Activated effector memory CD4-positive, alpha-beta T cell treated with anti-CD3 and anti-CD28 coated beads, Interleukin-2, amount 50 U/mL, for 16 hours (primary cell): ENCODE measurements around the gene SORCS2.

Experiments used
- DNase-seq: peaks from one replicate; pipeline ENCODE4 v3.0.0-alpha.2; 2020

The SORCS2 gene

DNA sequence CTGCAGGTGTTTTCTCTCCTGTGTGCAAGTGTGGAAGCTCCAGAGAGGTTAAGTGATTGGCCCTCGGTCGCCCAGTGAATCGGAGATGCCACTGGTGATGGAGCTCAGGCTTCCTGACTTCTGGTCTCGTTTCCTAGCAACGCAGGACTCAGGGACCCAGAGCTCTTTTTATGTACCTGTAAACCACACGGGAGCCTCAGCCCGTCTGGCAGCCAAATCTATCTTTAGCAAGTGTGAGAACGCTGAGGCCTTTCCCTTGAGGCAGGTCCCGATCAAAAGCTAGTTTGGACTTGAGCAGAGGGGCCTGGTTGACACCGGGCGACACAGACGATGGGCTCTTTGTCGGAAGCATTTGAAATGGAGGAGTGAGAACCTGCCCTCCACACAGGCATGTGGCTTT, 116.8 kb downstream of the SORCS2 start:
- DNase-seq, result no peak

DNA sequence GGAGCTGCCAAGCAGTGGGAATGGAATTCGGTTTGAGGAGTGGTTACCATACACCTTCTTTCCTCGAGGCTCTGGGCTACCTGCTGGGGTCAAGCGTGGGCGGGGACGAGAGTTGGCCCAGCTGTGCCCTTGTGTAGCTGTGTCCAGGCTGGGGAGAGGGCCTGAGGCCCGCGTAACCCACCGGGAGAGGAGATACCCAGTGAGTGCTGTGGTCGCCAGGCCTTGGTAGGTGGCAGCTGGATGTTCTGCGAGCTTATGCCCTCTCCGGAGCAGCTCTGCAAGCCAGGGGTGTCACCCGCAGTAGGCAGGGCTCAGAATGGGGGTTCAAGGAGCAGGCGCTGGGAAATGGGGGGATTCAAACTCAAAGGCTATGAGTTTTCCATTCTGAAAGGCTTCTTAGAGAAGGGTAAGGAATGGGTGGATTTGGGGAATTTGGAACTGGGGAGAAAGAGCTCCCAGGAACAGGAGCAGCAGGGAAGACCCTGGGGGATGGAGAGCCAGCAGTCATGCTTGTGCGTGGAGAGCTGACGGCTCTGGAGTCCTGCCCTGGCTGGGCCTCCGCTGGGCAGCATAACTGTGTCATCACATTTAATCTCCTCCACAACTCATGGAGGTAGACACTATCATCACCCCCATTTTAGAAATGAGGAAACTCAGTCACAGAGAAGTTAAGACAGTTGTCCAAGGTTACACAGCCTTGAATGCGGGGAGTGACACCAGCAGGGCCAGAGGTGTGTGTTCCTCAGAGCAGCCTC, 117.5 kb downstream of the SORCS2 start:
- no peak for DNase-seq

DNA sequence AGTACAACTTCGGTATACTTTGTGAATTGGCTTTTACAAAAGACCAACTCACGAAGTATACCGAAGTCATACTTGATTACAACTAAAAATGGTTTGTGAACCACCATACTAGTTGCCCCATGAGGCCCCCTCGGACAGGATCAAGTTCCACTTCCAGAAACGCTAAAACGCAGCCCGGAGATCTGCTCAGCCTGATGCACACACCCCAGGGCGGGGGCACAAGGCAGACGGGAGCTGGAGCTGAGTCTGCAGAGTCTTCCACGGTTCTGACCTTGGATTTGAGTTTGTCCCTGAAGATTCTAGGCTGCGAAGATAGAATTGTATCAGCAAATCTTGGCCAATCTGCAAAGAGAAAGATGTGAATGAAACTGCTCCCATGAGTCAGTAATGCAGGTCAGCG, 118.1 kb downstream of the SORCS2 start:
- DNase-seq, result no peak

DNA sequence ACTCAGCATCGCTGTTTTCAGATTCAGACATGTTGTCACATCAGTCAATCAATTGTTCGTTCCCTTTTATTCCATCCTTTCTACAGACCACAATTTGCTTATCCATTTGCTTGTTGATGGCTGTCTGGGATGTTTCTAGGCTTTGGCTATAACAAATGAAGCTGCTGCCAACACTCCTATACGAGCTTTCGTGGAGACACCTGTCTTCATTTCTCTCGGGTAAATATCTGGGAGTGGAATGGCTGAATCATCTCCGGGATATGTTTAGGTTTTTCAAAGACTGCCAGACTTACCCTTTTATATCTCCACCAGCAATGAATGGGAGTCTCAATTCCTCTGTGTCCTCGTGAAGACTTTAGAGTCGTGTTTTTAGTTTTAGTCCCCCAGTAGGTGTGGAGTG, 118.9 kb downstream of the SORCS2 start:
- DNase-seq, result no peak

DNA sequence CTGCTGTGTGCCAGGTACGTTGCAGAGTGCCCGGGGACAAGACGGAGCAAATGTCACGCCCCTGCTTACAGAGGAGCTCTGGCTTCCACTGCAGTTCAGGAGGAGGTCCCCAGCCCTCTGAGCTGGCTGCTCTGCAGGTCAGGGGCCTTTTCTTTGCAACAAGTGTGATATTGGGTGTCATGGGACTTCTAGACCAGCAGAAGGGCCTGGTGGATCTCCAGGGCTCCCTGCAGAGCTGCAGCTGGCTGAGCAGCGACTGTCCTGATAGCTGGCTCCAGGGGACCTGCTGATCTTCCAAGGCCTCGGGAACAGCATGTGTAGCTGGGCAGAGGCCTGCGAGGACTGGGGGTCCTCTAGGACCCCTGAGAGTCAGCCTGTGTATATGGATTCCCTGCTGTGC, 120.4 kb downstream of the SORCS2 start:
- no peak for DNase-seq

DNA sequence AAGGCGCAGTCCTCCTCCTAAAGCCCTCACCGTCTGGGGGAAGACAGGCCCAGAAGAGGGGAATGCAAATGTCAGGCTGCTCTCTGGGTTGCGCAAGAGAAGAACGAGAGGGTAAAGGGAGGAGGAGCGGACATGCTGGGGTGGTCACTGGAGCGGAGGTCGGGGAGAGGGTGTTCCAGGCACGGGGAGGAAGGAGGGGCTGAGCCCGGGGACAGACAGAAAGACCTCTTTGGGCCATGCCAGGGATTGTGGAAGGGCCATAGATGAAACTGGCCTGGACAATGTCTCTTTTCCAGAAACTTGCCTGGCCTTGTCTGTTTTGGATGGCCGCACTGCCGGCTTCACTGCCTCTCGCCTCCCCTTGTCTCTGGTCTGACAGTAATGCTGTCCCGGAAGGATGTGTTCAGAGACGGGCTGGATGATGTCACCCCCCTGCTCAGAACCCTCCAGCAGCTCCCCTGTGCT, 121.0 kb downstream of the SORCS2 start:
- no peak for DNase-seq

DNA sequence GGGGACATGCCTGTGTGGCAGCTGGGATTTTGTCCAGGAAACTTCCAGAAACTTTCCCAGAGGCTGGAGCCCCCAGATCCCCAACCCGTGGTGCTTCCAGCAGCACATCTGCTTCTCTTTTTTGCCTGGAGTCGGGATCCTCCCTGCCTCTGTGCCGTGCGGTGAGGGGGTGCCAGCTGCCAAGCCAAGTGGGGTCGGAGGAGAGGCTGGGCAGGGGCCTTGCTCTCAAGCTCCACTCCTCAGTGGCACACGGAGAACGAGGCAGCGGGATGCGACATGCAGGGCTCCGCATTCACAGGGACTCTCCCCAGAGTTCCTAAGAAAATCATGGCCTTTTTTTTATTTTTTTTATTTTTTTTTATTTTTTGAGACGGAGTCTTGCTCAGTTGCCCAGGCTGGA, 121.7 kb downstream of the SORCS2 start:
- DNase-seq, result no peak

DNA sequence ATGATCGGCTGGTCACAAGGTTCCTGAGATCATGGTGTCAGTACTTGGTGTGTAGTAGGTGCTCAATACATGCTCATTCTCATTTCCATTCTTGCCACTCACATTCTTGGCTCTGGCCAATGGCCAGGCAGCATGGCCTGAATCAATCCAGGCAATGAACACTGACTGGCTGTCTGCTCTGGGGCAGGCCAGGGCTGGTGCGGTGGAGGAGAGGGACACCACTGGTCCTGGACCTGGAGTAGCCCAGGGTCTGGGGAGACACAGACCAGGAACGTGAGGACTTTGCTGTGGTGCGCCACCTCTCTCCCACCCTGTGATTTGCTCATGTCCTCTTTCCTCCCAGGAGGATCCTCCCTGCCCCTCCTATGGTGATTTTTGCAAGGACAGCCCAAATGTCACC, 122.9 kb downstream of the SORCS2 start:
- DNase-seq, result no peak

DNA sequence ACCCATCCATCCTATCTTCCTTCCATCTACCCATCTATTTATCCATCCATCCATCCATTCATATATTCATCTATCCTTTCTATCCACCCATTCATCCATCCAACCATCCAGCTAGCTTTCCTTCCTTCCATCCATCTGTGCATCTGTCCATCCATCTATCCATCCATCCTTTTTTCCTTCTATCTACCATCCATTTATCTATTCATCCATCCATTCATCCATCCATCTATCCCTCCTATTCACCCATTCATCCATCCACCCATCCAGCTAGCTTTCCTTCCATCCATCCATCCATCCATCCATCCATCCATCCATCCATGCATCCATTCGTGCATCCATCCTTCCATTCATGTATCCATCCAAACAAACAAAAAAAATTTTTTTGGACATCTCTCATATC, 123.6 kb downstream of the SORCS2 start:
- no peak for DNase-seq

DNA sequence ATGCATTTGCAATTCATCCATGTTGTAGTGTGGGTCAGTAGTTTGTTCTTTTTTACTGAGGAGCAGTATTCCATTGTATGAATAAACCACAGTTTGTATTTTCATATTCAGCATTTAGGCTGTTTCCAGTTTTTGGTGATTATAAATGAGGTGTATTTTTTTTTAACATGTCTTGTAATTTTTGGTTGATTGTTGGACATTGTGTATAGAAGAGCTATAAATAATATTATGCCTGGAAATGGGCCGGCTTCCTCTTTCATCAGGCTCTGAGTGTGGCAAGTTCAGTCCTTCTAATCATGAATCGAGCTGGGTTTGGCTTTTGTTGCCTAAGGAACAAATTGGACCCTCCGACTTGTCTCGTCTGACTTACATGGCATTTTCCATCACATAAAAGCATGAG, 126.7 kb downstream of the SORCS2 start:
- DNase-seq, result no peak

DNA sequence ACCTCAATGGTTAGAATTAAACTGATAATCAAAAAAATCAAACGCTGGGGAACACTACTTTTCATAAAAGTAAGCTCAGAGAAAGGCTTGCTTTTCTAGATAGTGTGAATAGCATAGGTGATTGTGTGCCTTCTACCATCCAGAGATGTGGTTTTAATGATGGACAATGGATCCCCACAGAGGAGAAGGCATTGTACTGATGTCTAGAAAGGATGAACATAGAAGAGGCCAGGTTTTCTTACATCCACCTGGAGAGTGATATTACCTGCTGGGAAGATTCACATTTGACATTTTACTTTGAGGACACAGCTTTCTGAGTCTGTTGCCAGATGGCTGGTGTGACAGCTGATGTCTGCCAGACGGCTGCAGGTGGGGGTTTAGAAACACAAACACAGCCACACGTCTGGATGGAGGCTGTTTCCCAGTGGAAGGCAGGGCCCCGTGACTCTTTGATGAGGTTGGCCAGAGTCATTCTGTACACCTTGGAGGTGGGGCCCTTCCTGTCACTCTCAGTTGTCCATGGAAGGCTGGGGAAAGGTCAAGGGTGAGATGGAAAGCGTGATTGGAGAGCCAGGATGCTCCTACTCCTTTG, 128.0 kb downstream of the SORCS2 start:
- DNase-seq, result no peak

DNA sequence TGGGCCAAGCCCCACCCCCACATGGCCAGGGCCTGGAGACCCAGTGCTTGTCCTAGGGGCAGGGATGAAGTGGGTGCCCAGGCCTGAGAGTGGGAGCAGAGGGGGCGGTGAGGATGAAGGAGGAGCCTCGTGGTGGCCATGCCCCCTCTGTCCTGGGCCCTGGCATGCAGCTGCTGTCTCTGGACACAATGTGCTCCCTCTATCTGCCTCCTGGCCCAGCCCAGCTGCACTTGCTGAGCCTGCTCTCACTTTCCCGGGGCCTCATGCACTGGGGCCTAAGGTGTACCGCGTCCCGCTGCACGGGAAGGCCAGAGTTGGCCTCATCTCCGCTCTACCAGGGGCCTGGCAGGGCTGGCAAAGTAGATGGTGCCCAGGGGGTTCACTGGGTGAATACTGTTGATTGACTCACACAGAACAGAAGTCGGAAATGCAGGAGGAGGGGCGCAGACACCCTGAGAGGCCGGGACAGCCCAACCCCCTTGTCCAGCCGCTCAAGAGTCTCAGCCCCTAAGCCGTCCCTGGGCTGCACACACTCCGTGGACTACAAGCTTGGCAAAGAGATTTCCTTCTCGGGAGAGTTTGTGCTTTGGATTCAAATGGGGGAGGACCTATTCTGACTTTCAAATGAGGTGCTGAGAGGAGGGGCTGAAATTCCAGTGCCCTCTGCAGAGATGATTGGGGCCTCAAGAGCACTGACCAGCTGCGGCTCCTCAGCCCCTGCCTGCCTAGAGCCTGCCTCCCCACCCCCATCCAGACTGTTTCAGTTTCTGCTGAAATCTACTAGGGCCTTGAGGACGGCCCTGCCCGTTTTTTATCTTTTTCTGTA, 130.0 kb downstream of the SORCS2 start:
- DNase-seq, result no peak

DNA sequence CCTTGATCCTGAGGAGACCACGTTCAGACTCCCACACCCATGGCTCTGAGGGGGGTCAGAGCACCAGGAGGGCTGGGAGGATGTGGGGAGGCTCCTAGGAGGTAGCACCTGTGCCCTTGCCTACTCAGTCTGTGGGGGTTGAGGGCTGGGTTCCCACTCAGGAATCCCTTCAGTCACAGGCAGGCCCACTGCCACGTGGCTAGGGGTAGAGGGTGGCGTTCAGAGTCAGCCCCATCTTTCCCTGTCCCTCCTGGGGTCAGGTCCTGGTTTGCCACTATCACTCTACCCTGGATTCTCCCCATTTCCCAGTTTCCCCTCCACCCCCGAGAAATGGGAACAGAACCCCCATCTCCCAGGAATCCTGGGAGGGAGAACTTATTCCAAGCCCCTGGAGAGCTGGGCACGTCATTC, 131.1 kb downstream of the SORCS2 start:
- no peak for DNase-seq

DNA sequence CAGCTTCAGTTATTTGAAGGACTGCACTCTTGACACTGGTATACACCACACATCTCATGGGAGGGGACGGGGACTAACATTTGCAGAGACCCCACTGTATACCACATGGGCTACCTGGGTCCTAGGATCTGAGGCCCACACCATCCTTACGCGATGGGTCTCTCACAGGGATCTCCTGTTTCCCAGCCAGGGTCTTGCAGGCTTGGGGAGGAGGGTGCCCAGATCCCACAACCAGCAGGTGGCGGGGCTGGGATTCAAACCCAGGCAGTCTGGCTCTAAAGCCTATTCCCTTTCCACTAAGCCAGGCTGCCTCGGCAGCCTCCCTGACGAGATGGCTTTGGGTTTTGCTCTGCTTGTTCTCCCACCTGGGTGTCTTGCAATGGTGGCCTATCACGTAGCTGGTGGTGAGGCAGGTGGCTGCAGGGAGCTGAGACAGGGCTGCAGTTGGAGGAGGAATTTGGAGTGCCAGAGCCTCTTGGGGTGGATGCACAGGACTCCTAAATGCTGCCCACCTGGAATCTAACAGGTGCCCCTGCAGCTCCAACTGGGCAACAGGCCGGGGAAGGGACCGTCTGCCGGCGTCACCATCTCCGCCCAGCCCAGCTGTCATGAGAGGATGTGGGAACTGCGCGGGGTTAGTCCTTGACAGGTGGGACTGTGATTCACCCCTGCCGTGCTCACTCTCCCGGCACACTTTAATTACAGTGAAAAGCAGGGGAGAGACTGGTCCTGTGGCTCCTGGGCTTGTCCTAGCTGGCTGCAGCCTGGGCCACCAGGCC, 131.7 kb downstream of the SORCS2 start:
- DNase-seq, result no peak

DNA sequence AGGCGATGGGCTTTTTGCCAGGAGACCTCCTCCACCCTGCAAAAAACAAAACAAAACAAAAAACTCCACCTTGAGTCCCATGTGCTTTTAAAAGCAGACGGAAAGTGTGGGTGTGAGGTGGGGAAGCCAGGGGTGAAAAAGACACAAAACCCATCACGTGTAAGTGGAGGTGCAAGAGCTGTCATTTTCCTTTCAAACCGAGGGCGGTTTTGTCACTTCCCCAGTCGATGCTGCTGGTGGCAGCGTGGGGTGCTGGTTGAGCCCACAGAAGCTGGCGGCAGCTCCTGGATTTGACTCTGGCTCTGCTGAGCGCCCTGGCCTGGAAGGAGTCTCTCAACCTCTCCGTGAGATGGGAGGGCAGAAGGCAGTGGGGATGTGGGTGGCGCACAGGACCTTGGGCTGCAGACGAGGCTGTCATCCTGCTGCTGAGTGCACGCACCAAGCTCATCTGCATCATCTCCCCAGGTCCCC, 132.3 kb downstream of the SORCS2 start:
- no peak for DNase-seq

DNA sequence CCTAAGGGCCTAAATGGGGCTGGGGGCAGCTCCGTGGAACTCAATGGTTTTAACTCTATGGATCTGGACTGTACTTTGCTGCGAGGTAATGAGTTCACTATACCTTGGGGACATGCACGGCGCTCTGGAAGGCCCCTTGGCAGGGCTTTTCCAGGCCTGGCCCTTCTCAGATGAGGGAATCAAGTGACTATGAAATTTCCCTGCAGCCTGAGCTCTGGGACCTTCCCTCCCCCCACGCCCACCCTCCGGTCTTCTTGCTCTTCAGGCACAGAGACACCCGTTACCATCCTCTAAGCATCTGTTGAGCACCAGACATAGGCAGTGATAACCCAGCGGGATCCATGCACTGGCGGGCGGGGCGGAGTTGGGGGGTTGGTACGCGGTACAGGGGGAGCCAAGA, 133.2 kb downstream of the SORCS2 start:
- DNase-seq, result no peak

DNA sequence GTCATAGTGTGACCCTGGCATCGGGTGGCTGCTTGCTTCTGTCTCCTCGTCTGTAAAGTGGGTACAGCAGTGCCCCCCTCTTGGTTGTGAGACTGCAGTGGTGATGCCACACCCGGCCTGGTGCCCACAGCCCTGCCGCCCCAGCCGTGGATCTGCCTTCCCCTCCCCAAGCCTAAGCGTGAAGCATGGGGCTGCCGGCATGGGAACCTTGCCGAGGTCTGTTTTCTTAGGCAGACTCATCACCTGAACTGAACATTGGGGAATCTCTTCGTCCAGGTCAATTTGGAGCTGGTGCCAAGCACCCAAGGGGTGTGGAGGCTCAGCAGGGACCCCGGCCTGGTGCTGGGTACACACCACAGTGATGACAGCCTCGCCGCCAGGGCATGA, 134.0 kb downstream of the SORCS2 start:
- no peak for DNase-seq

DNA sequence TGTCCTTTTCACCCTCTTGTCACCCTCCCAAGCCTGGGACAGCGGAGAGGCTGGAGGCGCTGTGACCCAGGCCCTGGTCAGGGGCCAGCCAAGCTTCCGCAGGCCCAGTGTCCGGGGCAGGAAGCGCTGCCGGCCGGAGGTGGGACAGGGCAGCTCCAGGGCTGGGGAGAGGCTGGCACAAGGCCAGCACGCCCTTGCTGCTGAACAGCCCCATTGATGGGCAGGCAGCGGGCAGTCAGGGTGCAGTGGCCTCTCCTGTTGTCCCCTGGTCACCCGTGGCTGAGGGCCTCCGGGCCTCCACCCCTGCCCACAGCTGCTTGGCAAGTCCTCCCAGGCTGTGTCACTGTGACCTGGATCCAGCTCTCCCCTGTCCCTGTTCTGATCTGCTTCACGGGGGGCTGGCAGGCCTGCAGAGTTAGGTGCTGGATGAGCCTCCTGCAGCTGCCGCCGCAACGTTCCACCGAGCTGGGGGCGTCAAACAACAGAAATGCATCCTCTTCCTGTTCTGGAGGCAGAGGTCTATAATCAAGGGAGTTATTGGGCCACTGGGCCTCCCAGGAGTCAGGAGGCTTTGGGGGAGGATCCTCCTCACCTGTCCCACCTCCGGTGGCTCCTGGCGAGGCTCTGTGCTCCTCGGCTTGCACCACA, 134.5 kb downstream of the SORCS2 start:
- no peak for DNase-seq

DNA sequence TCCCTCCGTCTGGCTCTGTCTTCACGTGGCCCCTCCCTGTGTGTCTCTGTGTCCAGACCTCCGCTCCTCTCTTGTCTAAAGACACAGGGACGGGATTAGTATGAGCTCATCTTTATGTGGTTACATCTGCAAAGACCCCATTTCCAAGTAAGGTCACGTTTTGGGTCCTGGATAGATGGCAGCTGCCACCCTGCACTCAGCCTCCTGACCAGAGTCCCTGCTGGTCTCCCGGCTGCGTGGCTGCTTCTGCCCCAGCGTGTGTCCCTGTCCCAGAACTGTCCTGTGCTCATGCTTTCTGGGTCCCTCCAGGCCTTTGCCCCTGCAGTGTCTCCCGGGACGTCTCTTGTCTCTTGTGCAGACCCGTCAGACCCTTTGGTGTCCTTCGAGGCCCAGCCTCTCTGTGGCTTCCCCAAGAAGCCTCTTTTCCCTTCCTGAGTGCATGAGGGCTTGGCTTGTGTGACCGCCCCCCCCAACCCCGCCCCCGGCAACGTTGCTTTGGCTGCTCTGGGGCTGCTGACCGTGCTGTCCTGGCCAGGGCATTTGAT, 135.1 kb downstream of the SORCS2 start:
- no peak for DNase-seq

DNA sequence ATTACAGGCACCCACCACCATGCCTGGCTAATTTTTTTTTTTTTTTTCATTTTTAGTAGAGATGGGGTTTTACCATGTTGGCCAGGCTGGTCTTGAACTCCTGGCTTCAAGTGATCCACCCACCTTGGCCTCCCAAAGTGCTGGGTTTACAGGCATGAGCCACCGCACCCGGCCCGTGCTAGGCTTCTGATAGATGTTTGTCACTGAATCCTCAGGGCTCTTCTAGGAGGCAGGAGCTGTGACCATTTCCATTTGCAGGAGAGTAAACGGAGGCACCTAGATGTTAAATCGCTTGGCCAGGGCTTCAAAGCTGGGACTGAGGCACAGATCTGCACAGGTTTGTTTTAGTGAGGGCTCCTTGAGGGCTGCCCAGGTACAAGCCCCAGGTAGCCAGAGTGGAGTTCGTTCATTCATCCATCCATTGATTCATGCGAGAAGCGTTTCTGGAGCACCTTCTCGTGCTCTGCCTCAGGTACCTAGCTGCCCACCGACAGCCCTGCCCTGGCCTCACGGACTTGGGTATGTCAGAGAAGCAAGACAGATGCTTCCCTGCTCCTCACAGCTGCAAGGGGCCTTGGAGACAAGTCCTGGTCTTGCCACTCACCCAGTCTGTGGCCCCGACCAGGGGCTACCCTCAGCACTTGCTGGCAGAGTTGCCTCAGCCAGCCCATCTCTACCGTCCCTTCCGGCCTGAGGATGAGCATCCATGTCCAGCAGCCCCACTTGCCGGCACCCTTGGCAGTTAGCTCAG, 136.0 kb downstream of the SORCS2 start:
- DNase-seq, result no peak

DNA sequence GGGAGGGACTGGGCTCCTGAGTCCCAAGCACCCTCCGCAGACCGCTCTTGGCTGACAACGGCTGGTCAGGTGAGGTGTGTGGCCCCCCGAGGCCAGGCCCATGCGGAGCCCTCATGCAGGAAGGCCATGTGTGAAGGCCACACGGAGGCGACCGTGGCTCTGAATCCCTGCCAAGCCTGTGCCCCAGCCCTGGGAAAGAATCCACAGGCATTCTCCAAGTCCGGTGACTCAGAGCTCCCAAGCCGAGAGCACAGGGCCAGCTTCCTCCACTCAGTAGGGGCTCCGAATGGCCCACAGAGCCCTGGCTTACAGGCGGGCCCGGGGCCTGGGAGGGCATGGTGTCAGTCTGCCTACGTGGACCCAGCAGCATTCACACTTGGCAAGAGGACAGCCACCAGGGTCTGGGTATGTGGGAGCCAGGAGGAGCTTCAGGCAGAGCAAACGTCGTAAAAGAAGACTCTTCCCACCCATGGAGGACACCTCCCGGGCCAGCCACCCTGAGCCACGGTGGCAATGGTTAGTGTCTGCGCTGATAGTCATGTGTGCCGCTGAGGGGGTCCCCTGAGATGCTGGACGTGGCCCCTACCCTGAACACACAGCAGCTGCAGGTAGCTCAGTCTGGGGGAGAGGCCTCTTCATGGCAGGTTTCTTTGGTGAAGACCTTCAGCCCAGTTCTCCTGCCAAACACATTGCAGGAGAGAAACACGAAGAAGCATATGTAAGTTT, 136.7 kb downstream of the SORCS2 start:
- no peak for DNase-seq
